ENCODE data around the gene PAQR5. TPM values are rescaled to one million over a fixed set of nuclear protein-coding genes. Genes with fewer than 3 reads are reported as not detected.

The PAQR5 gene
- total RNA-seq, 1 experiment from 2014 or later = 20.3 TPM

- peak; percentile 21 for TF ChIP-seq CTCF (IDR thresholded peaks at IDR 0.05; ENCODE audit: unreplicated experiment)
- ChIA-PET CTCF (interaction anchor here (0.6 to 1.2 kb wide), 5 partner anchors 29 to 230 kb away, joined by 3 to 5 read pairs (median 3); no protein-coding TSS in a partner anchor), POLR2A (interaction anchor here (0.7 to 1.1 kb wide), 6 partner anchors 14 to 1026 kb away, joined by 3 to 10 read pairs (median 3); partner anchors contain the start of gene KIF23)
- Mint-ChIP-seq H3K27ac (ENCODE audit: low read depth, unreplicated experiment) (peak overlapping the region; percentile 96), H3K9me3 (ENCODE audit: unreplicated experiment) (no peaks in the 10 kb centered on the region), H3K36me3 (ENCODE audit: insufficient read depth, unreplicated experiment) (no peaks in the 10 kb centered on the region), H3K4me1 (ENCODE audit: insufficient read depth, unreplicated experiment) (peaks cover 53% of the 10 kb centered on the region), H3K27me3 (ENCODE audit: insufficient read depth, unreplicated experiment) (no peaks in the 10 kb centered on the region), H3K4me3 (ENCODE audit: unreplicated experiment) (peak overlapping the region; percentile 28)
- DNase-seq (ENCODE audit: unreplicated experiment) = peak; percentile 40
- no TSS peak for BruUV-seq (replicated peaks)
- intact Hi-C loops (cut with micrococcal nuclease) = loop anchor here (2.0 kb wide), 2 partner anchors 87 to 107 kb away; no protein-coding TSS in a partner anchor
These were observed 4.8 kb downstream of the PAQR5 start for GRCh38 chr15:69303337-69304181.

- BruUV-seq (replicated peaks) = no TSS peak
- ChIA-PET POLR2A (interaction anchor here (0.7 to 1.1 kb wide), 7 partner anchors 15 to 1027 kb away, joined by 3 to 10 read pairs (median 3); partner anchors contain the start of gene KIF23), CTCF (interaction anchor here (0.6 to 1.2 kb wide), 4 partner anchors 29 to 231 kb away, joined by 3 to 4 read pairs (median 3); no protein-coding TSS in a partner anchor)
- peak; percentile 94 for DNase-seq (ENCODE audit: unreplicated experiment)
- intact Hi-C loops (cut with micrococcal nuclease) = loop anchor here (2.0 kb wide), 2 partner anchors 87 to 107 kb away; no protein-coding TSS in a partner anchor
- Mint-ChIP-seq H3K4me1 (ENCODE audit: insufficient read depth, unreplicated experiment) (peaks cover 53% of the 10 kb centered on the region), H3K4me3 (ENCODE audit: unreplicated experiment) (peak overlapping the region; percentile 28), H3K36me3 (ENCODE audit: insufficient read depth, unreplicated experiment) (no peaks in the 10 kb centered on the region), H3K27ac (ENCODE audit: low read depth, unreplicated experiment) (peak overlapping the region; percentile 96), H3K9me3 (ENCODE audit: unreplicated experiment) (no peaks in the 10 kb centered on the region), H3K27me3 (ENCODE audit: insufficient read depth, unreplicated experiment) (no peaks in the 10 kb centered on the region)
- TF ChIP-seq CTCF (IDR thresholded peaks at IDR 0.05; ENCODE audit: unreplicated experiment) = no peak
These were observed 5.5 kb downstream of the PAQR5 start for GRCh38 chr15:69304182-69304545.

GRCh38 chr15:69305204-69305931, 6.7 kb downstream of the PAQR5 start:
- no peaks in the 10 kb centered on the region for H3K27me3 Mint-ChIP-seq (ENCODE audit: insufficient read depth, unreplicated experiment)
- intact Hi-C loops (cut with micrococcal nuclease) = loop anchor here (2.0 kb wide), 2 partner anchors 85 to 105 kb away; no protein-coding TSS in a partner anchor
- H3K27ac Mint-ChIP-seq (ENCODE audit: low read depth, unreplicated experiment) = peak overlapping the region; percentile 96
- POLR2A ChIA-PET = interaction anchor here (0.6 to 1.0 kb wide), 4 partner anchors 15 to 309 kb away, joined by 3 to 4 read pairs (median 4); no protein-coding TSS in a partner anchor
- TF ChIP-seq CTCF (IDR thresholded peaks at IDR 0.05; ENCODE audit: unreplicated experiment) = no peak
- H3K4me1 Mint-ChIP-seq (ENCODE audit: insufficient read depth, unreplicated experiment) = peaks cover 46% of the 10 kb centered on the region
- no peaks in the 10 kb centered on the region for H3K9me3 Mint-ChIP-seq (ENCODE audit: unreplicated experiment)
- peak; percentile 98 for DNase-seq (ENCODE audit: unreplicated experiment)
- CTCF ChIA-PET = no interaction called here
- peak overlapping the region; percentile 35 for H3K4me3 Mint-ChIP-seq (ENCODE audit: unreplicated experiment)
- no peaks in the 10 kb centered on the region for H3K36me3 Mint-ChIP-seq (ENCODE audit: insufficient read depth, unreplicated experiment)
- no TSS peak for BruUV-seq (replicated peaks)
